ENCODE results near the gene TOP2B.

Gene TOP2B

DNA sequence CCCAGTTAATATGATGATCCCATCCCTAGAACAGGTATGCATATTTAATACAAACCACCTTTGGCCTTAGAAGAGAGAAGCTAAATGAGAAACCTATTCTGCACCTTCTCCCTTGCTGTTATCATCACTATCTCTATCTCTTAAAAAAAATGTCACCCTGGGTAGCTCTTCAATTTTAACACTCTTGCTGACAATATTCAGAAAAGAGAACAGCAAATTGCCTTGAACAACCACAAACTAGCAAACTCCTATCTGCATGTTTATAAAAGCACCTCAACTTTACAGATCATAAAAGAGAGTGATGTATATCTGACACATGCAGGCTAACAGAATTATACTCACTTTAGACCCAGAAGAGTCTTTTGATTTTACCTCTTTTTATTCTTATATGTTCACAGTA lies 7.4 kb downstream of the TOP2B start:
- CTCF ChIA-PET = interaction anchor here (1.7 kb wide), 1 partner anchor 9 kb away, joined by 4 read pairs; no protein-coding TSS in a partner anchor
- DNase-seq (ENCODE audit: extremely low spot score) = no peak
- POLR2A ChIA-PET = no interaction called here
- TF ChIP-seq, protein P1, sequence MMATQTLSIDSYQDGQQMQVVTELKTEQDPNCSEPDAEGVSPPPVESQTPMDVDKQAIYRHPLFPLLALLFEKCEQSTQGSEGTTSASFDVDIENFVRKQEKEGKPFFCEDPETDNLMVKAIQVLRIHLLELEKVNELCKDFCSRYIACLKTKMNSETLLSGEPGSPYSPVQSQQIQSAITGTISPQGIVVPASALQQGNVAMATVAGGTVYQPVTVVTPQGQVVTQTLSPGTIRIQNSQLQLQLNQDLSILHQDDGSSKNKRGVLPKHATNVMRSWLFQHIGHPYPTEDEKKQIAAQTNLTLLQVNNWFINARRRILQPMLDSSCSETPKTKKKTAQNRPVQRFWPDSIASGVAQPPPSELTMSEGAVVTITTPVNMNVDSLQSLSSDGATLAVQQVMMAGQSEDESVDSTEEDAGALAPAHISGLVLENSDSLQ (IDR thresholded peaks at IDR 0.05) = peak; percentile 54; the same call in 1 of the 2 replicates
- no peak for TF ChIP-seq NFRKB (IDR thresholded peaks at IDR 0.05)

DNA sequence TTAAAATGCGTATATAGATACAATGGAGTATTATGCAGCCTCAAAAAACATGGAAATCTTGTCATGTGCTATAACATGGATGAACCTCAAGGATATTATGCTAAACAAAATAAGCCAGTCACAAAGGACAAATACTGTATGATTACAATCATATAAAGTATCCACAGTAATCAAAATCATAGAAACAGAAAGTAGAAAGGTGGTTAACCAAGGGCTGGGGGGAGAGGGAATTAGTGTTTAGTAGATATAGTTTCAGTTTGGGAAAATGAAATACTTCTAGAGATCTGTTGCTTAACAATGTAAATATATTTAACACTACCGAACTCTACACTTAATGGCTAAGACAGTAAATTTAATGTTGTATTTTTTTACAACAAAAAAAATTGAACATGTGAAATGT lies 9.0 kb downstream of the TOP2B start:
- no peak for TF ChIP-seq ELF4 (IDR thresholded peaks at IDR 0.05)
- no peak for TF ChIP-seq BHLHE40 (IDR thresholded peaks at IDR 0.05; ENCODE audit: borderline replicate concordance)
- no peak for TF ChIP-seq L3MBTL2 (conservative IDR thresholded peaks at IDR 0.05)
- no peak for TF ChIP-seq TARDBP (IDR thresholded peaks at IDR 0.05)
- no peak for TF ChIP-seq ZNF384 (IDR thresholded peaks at IDR 0.05)
- TF ChIP-seq, protein P1 (IDR thresholded peaks at IDR 0.05) = no peak
- DNase-seq (ENCODE audit: extremely low spot score) = no peak
- ChIA-PET CTCF (no interaction called here), POLR2A (no interaction called here)

DNA sequence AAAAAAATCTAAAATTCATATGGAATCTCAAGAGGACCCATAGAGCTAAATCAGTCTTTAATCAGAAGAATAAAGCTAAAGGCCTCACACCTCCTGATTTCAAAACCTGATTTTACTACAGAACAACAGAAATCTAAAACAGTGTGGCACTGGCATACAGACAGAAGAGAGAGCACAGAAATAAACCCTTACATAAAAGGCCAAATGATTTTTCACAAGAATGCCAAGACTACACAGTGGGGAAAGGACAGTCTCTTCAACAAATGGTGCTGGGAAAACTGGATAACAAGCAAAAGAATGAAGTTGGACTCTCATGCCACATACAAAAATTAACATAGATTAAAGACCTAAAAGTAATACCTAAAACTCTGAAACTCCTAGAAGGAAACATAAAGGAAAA lies 10.1 kb downstream of the TOP2B start:
- ChIA-PET CTCF (no interaction called here), POLR2A (no interaction called here)
- no peak for TF ChIP-seq ELF4 (IDR thresholded peaks at IDR 0.05)

DNA sequence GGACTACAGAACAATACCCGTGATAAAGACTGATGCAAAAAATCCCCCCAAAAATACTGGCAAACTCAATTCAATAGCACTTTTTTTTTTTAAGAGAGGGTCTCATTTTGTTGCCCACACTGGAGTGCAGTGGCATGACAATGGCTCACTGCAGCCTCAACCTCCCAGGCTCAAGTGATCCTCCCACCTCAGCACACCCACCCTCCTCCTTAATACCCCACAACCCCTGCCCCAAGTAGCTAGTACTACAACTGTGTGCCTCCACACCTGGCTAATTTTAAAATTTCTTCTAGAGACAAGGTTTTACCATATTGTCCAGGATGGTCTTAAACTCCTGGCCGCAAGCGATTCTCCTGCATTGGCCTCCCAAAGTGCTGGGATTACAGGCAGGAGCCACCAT lies 11.4 kb downstream of the TOP2B start:
- no peak for DNase-seq (ENCODE audit: extremely low spot score)
- POLR2A ChIA-PET = no interaction called here
- CTCF ChIA-PET = no interaction called here
- TF ChIP-seq ARNT (IDR thresholded peaks at IDR 0.05) (no peak), L3MBTL2 (conservative IDR thresholded peaks at IDR 0.05) (no peak), CTBP1 (IDR thresholded peaks at IDR 0.05; ENCODE audit: borderline replicate concordance) (no peak), FOXM1 (IDR thresholded peaks at IDR 0.05; ENCODE audit: borderline replicate concordance) (no peak), ZNF384 (IDR thresholded peaks at IDR 0.05) (no peak), SUZ12 (IDR thresholded peaks at IDR 0.05) (no peak), ELF4 (IDR thresholded peaks at IDR 0.05) (no peak)
- TF ChIP-seq, protein P1 (IDR thresholded peaks at IDR 0.05) = no peak

More for the DNA sequence above, 10.1 kb downstream of the TOP2B start:
- DNase-seq (ENCODE audit: extremely low spot score) = no peak

DNA sequence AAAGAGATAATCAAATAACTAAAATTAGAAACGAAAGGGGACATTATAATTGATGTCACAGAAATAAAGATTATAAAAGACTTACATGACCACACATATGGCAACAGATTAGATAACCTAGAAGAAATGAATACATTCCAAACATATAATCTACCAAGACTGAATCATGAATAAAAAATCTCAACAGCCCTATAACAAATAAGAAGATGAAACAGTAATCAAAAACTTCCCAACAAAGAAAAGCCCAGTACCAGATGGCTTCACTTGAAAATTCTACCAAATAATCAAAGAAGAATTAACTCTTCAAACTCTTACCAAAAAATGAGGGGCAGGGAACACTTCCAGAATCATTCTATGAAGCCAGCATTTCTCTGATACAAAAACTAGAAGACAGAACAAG lies 11.8 kb downstream of the TOP2B start:
- no peak for DNase-seq (ENCODE audit: extremely low spot score)
- POLR2A ChIA-PET = no interaction called here
- CTCF ChIA-PET = no interaction called here
- TF ChIP-seq FOXM1 (IDR thresholded peaks at IDR 0.05; ENCODE audit: borderline replicate concordance) (no peak), BHLHE40 (IDR thresholded peaks at IDR 0.05; ENCODE audit: borderline replicate concordance) (no peak), TARDBP (IDR thresholded peaks at IDR 0.05) (no peak)

DNA sequence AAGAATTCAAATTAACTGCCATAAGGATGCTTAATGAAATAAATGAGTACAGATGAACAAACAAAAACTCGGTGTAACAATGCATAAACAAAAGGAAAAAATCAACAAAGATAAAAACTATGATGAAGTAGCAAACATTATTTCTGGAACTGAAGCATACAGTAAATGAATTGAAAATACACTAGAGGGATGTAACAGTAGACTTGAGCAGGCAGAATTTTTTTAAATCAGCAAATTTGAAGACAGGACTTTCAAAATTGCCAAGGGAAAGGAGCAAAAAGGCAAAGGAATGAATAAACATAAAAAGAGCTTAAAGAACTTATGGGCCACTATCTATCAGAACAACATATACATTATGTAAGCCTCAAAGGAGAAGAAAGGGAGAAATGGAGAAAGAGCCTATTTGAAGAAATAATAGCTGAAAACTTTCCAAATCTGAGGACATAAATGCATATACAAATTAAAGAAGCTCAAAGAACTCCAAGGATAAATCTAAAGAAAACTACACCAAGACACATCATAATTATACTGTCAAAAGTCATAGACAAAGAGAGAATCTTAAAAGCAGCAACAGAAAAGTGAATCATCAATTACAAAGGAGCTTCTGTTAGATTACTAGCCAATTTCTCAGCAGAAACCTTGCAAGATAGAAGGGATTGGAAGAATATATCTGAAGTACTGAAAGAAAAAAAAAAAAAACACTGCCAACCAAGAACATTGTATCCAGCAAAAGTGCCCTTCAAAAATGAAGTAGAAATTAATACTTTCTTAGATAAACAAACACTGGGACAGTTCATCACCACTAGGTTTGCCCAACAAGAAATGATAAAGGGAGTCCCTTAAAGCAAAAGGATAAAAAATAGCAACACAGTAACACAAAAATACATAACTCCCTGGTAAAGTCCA lies 15.5 kb downstream of the TOP2B start:
- CTCF ChIA-PET = interaction anchor here (0.7 to 3.1 kb wide), 7 partner anchors 8 to 1451 kb away, joined by 3 to 25 read pairs (median 4); no protein-coding TSS in a partner anchor
- no peak for DNase-seq (ENCODE audit: extremely low spot score)
- TF ChIP-seq CTBP1 (IDR thresholded peaks at IDR 0.05; ENCODE audit: borderline replicate concordance) (no peak), ZNF384 (IDR thresholded peaks at IDR 0.05) (peak; percentile 75), NFRKB (IDR thresholded peaks at IDR 0.05) (no peak)
- POLR2A ChIA-PET = interaction anchor here (1.5 kb wide), 1 partner anchor 140 kb away, joined by 3 read pairs; no protein-coding TSS in a partner anchor

DNA sequence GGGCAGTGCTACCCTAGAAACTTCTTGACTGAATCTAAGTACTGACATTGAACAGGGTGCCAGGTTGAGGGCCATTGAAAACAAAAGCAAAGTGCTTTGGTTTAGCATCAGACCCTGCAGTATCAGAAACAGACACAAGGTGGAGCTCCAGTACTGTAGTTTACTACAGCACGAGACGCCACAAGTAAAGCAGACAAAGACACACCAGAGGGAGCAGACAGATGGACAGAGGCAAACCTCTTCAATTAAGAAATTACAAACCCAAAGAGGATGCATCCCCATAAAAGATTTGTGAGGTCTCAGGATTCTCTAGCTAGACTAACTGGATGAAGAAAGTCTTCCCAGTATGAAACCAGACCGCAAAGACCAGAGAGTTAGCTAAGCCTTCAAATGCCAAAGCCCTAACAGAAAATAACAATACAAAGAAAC lies 16.6 kb downstream of the TOP2B start:
- ChIA-PET POLR2A (interaction anchor here (0.6 to 1.5 kb wide), 2 partner anchors 14 to 141 kb away, joined by 3 read pairs; no protein-coding TSS in a partner anchor), CTCF (interaction anchor here (0.7 to 3.1 kb wide), 9 partner anchors 9 to 1450 kb away, joined by 3 to 25 read pairs (median 4); no protein-coding TSS in a partner anchor)
- TF ChIP-seq L3MBTL2 (conservative IDR thresholded peaks at IDR 0.05) (no peak), TARDBP (IDR thresholded peaks at IDR 0.05) (no peak), NFRKB (IDR thresholded peaks at IDR 0.05) (no peak), FOXM1 (IDR thresholded peaks at IDR 0.05; ENCODE audit: borderline replicate concordance) (no peak), SP1 (IDR thresholded peaks at IDR 0.05) (no peak), ZNF384 (IDR thresholded peaks at IDR 0.05) (no peak), FOXK2 (IDR thresholded peaks at IDR 0.05) (no peak), LEF1 (IDR thresholded peaks at IDR 0.05; ENCODE audit: borderline replicate concordance) (no peak)
- peak; percentile 69 for DNase-seq (ENCODE audit: extremely low spot score)

DNA sequence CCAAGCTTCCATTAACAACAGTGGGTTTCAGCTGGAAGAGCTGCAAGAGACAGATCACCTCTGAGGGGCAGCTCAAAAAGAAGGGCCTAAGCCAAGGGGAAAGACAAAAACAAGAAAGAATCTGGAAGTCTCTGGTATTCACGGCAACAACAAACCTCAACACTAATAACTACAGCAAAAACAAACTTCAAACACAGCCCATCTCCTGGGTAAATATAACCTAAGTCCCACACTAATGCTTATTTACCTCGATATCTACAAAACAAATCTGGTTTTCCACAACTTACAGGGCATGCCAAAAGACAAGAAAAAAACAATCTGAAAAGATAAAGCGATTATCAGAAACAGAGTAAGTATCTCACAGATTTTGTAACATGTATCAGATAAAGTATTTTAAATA lies 29.7 kb downstream of the TOP2B start:
- no peak for DNase-seq (ENCODE audit: extremely low spot score)
- POLR2A ChIA-PET = no interaction called here
- CTCF ChIA-PET = no interaction called here
- TF ChIP-seq L3MBTL2 (conservative IDR thresholded peaks at IDR 0.05) = no peak
- TF ChIP-seq FOXA1 (IDR thresholded peaks at IDR 0.05) = no peak
- TF ChIP-seq FOXK2 (IDR thresholded peaks at IDR 0.05) = no peak
- TF ChIP-seq FOXM1 (IDR thresholded peaks at IDR 0.05; ENCODE audit: borderline replicate concordance) = no peak
- TF ChIP-seq ZNF384 (IDR thresholded peaks at IDR 0.05) = no peak
- TF ChIP-seq BHLHE40 (IDR thresholded peaks at IDR 0.05; ENCODE audit: borderline replicate concordance) = no peak
- TF ChIP-seq SUZ12 (IDR thresholded peaks at IDR 0.05) = no peak
- no peak for TF ChIP-seq NFRKB (IDR thresholded peaks at IDR 0.05)
- no peak for TF ChIP-seq CTBP1 (IDR thresholded peaks at IDR 0.05; ENCODE audit: borderline replicate concordance)
- no peak for TF ChIP-seq ARNT (IDR thresholded peaks at IDR 0.05)
- TF ChIP-seq TARDBP (IDR thresholded peaks at IDR 0.05) = no peak
- TF ChIP-seq ELF4 (IDR thresholded peaks at IDR 0.05) = no peak
- TF ChIP-seq LEF1 (IDR thresholded peaks at IDR 0.05; ENCODE audit: borderline replicate concordance) = no peak
- no peak for TF ChIP-seq HDGF (IDR thresholded peaks at IDR 0.05; ENCODE audit: borderline replicate concordance)
- TF ChIP-seq, protein P1 (IDR thresholded peaks at IDR 0.05) = no peak
- no peak for TF ChIP-seq SP1 (IDR thresholded peaks at IDR 0.05)
